CD14-positive monocyte (primary cell): ENCODE measurements around the gene MFN2. TPM values are rescaled to one million over a fixed set of nuclear protein-coding genes. Genes with fewer than 3 reads are reported as not detected.
A peak's percentile ranks its signal among the peaks of the same experiment; 100 is the strongest.

ENCODE experiments used
- DNase-seq, 3 donors: peaks; one replicate each; pipeline ENCODE4 v3.0.0-alpha.2; 2011 to 2022
- H2AFZ ChIP-seq: 2 replicates; pipeline ENCODE4 v1.6.0; 2012; ENCODE audit warnings: mild to moderate bottlenecking, low read depth, low read length, inconsistent platforms; ENCODE audit not compliant: insufficient read depth, poor library complexity, severe bottlenecking
- H3K27ac ChIP-seq, 2 donors: 1 replicate in 1 of 2; 2 replicates in 1 of 2; pipeline ENCODE4 v1.5.1; 2012 to 2013; ENCODE audit warnings: low read length in 2 of 2, control low read depth in 1 of 2, inconsistent platforms in 1 of 2, low read depth in 1 of 2, mild to moderate bottlenecking in 1 of 2
- H3K27me3 ChIP-seq, 2 donors: one replicate each; pipeline versions ENCODE4 v1.6.0 to v1.6.1; 2011 to 2013; ENCODE audit warnings: low read length in 2 of 2; ENCODE audit not compliant: control insufficient read depth in 2 of 2, insufficient read depth in 2 of 2
- H3K36me3 ChIP-seq, 2 donors: replicated peaks in 1 of 2; 1 replicate in 1 of 2; 2 replicates in 1 of 2; pipeline versions ENCODE4 v1.5.1 to v1.6.1; 2012 to 2013; ENCODE audit warnings: low read length in 2 of 2, control low read depth in 1 of 2, inconsistent platforms in 1 of 2, mild to moderate bottlenecking in 1 of 2; ENCODE audit not compliant: insufficient read depth in 2 of 2, control insufficient read depth in 1 of 2
- H3K4me1 ChIP-seq, 2 donors: 1 replicate in 1 of 2; 2 replicates in 1 of 2; pipeline versions ENCODE4 v1.5.1 to v1.6.1; 2012 to 2013; ENCODE audit warnings: low read length in 2 of 2, control low read depth in 1 of 2, inconsistent platforms in 1 of 2, mild to moderate bottlenecking in 1 of 2, moderate library complexity in 1 of 2; ENCODE audit not compliant: insufficient read depth in 2 of 2, control insufficient read depth in 1 of 2
- H3K4me2 ChIP-seq: replicated peaks from 2 replicates; pipeline ENCODE3; 2012; ENCODE audit warnings: low read length, moderate library complexity, mild to moderate bottlenecking; ENCODE audit not compliant: poor library complexity, severe bottlenecking; ENCODE audit errors: extremely low read depth
- H3K4me3 ChIP-seq, 3 experiments: fragments of 200-600 bp in 1 of 3; sonication (generic) in 1 of 3; replicated peaks in 1 of 3; 1 replicate in 2 of 3; 2 replicates in 1 of 3; pipeline ENCODE4 v1.5.1; 2011 to 2013; ENCODE audit warnings: low read length in 3 of 3, mild to moderate bottlenecking in 3 of 3, control low read depth in 2 of 3, low read depth in 2 of 3, inconsistent platforms in 1 of 3, moderate library complexity in 1 of 3
- H3K79me2 ChIP-seq: 2 replicates; pipeline ENCODE4 v1.6.0; 2012; ENCODE audit warnings: mild to moderate bottlenecking, control low read depth, inconsistent platforms, low read length, moderate library complexity; ENCODE audit not compliant: insufficient read depth
- H3K9ac ChIP-seq: 2 replicates; pipeline ENCODE4 v1.6.0; 2017; ENCODE audit warnings: low read length, mild to moderate bottlenecking; ENCODE audit not compliant: insufficient read depth, poor library complexity, severe bottlenecking
- H3K9me3 ChIP-seq, 2 donors: replicated peaks in 1 of 2; 1 replicate in 1 of 2; 2 replicates in 1 of 2; pipeline versions ENCODE4 v1.5.1 to v1.6.1; 2012 to 2013; ENCODE audit warnings: low read length in 2 of 2, control low read depth in 1 of 2; ENCODE audit not compliant: control insufficient read depth in 1 of 2, insufficient read depth in 1 of 2
- H4K20me1 ChIP-seq: 2 replicates; pipeline ENCODE4 v1.6.0; 2012; ENCODE audit warnings: mild to moderate bottlenecking, low read length, control low read depth, moderate library complexity; ENCODE audit not compliant: insufficient read depth
- H3K27ac Mint-ChIP-seq, 7 donors: one replicate each; pipeline ENCODE4 v1.8.0; 2020; ENCODE audit warnings: mild to moderate bottlenecking in 7 of 7, mixed read lengths in 7 of 7, moderate library complexity in 6 of 7, inconsistent platforms in 2 of 7
- H3K27me3 Mint-ChIP-seq, 3 donors: one replicate each; pipeline ENCODE4 v1.8.0; 2021 to 2022; ENCODE audit warnings: low read depth in 3 of 3, mild to moderate bottlenecking in 3 of 3, mixed read lengths in 3 of 3, moderate library complexity in 3 of 3, inconsistent platforms in 1 of 3
- H3K36me3 Mint-ChIP-seq, 2 donors: one replicate each; pipeline ENCODE4 v1.8.0; 2020; ENCODE audit warnings: mixed read lengths in 2 of 2, inconsistent platforms in 1 of 2, mild to moderate bottlenecking in 1 of 2
- H3K4me1 Mint-ChIP-seq: one replicate; pipeline ENCODE4 v1.8.0; 2020; ENCODE audit warnings: mild to moderate bottlenecking, mixed read lengths
- H3K4me3 Mint-ChIP-seq, 2 donors: one replicate each; pipeline ENCODE4 v1.8.0; 2020; ENCODE audit warnings: mild to moderate bottlenecking in 2 of 2, mixed read lengths in 2 of 2, moderate library complexity in 1 of 2
- H3K9me3 Mint-ChIP-seq, 7 donors: one replicate each; pipeline ENCODE4 v1.8.0; 2020 to 2022; ENCODE audit warnings: mixed read lengths in 7 of 7, mild to moderate bottlenecking in 6 of 7, moderate library complexity in 6 of 7, inconsistent platforms in 2 of 7
- WGBS: methylation state at CpG from one replicate; pipeline ENCODE4 v1.1.5; 2013; ENCODE audit warnings: missing lambda C conversion rate; ENCODE audit not compliant: insufficient coverage; 5-methylcytosine and 5-hydroxymethylcytosine counted together
- intact Hi-C, 2 donors: fragments of 100-400 bp; cut with micrococcal nuclease; formaldehyde crosslinking; loops; one replicate each; pipeline versions ENCODE4 v1.15.0 to v1.15.1; 2023
- polyA plus RNA-seq, 3 donors: library from polyadenylated mRNA; depleted of rRNA in 1 of 3; unstranded in 2 of 3; stranded (reverse) in 1 of 3; fragments of 300-500 nt in 2 of 3; fragments of >200 nt in 1 of 3; fragmentation: Illumina TruSeq in 2 of 3; gene quantifications; 1 replicate in 2 of 3; 2 replicates in 1 of 3; pipeline ENCODE4 v1.2.3, GENCODE V29; 2012 to 2021
- TF ChIP-seq, protein P1 (sequence below): fragments of 200-600 bp; IDR thresholded peaks from one replicate; pipeline ENCODE4 v1.8.0; 2022; ENCODE audit warnings: antibody characterized with exemption, mild to moderate bottlenecking

The MFN2 gene
- polyA plus RNA-seq, 3 donors = 26.3 to 35.8 (median 30.3) TPM

DNA sequence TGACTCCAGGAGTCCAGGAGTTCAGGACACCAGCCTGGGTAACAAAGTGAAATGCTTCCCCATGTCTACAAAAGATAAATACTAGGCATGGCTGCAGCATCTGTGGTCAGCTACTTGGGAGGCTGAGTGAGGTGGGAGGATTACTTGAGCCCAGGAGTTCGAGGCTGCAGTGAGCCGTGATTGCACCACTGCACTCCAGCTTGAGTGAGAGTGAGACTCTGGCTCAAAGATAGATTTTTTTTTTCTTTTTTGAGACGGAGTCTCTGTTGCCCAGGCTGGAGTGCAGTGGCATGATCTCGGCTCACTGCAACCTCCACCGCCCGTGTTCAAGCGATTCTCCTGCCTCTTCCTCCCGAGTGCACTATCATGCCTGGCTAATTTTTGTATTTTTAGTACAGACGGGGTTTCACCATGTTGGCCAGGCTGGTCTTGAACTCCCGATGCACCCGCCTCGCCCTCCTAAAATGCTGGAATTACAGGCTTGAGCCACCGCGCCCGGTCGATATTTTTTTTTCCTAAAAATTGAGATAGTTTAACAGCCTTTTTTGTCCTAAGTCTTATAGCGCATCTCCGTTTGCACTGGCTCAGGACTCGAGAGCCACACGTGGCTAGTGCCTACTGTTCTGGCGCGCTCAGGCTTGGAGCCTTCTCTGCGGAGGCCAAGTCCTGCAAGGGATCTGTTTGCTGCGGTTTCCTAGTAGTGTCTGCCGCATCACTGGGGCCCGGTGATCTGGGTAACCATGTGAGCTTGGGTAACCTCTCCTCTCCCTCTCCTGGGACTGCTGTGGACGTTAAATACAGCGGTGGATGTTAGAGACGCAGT, 1.0 kb upstream of the MFN2 start:
- TF ChIP-seq, protein P1, sequence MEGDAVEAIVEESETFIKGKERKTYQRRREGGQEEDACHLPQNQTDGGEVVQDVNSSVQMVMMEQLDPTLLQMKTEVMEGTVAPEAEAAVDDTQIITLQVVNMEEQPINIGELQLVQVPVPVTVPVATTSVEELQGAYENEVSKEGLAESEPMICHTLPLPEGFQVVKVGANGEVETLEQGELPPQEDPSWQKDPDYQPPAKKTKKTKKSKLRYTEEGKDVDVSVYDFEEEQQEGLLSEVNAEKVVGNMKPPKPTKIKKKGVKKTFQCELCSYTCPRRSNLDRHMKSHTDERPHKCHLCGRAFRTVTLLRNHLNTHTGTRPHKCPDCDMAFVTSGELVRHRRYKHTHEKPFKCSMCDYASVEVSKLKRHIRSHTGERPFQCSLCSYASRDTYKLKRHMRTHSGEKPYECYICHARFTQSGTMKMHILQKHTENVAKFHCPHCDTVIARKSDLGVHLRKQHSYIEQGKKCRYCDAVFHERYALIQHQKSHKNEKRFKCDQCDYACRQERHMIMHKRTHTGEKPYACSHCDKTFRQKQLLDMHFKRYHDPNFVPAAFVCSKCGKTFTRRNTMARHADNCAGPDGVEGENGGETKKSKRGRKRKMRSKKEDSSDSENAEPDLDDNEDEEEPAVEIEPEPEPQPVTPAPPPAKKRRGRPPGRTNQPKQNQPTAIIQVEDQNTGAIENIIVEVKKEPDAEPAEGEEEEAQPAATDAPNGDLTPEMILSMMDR = no peak
- peak overlapping the region; percentile 93 for H2AFZ ChIP-seq
- Mint-ChIP-seq H3K36me3 (peaks cover 36 to 44% of the 10 kb centered on the region in 2 donors), H3K4me1 (peaks cover 52% of the 10 kb centered on the region), H3K4me3 (peak overlapping the region; percentile 84), H3K27ac (peak overlapping the region; percentile 91 to 96 (median 92)), H3K9me3 (peaks cover 0 to 2% (median 0%) of the 10 kb centered on the region in 7 donors), H3K27me3 (peaks cover 0 to 1% (median 0%) of the 10 kb centered on the region in 3 donors)
- H3K9ac ChIP-seq = peak overlapping the region; percentile 94
- no peak for DNase-seq
- peak overlapping the region; percentile 97 for H3K4me2 ChIP-seq
- peaks cover 27 to 41% of the 10 kb centered on the region in 2 donors for H3K36me3 ChIP-seq
- H3K9me3 ChIP-seq = no peaks in the 10 kb centered on the region
- intact Hi-C loops = loop anchor here (5.0 kb wide), 2 partner anchors 47 to 72 kb away; partner anchors contain the start of gene PLOD1 (in 1 of the 2)
- peak overlapping the region; percentile 74 to 91 (median 86) for H3K4me3 ChIP-seq
- peaks cover 41% of the 10 kb centered on the region for H3K79me2 ChIP-seq
- 73% methylated on average over 22 of the region's 29 CpGs for WGBS
- no peaks in the 10 kb centered on the region for H4K20me1 ChIP-seq
- H3K27ac ChIP-seq = peak overlapping the region; percentile 73 to 97
- no peaks in the 10 kb centered on the region for H3K27me3 ChIP-seq
- peaks cover 43 to 52% of the 10 kb centered on the region in 2 donors for H3K4me1 ChIP-seq

DNA sequence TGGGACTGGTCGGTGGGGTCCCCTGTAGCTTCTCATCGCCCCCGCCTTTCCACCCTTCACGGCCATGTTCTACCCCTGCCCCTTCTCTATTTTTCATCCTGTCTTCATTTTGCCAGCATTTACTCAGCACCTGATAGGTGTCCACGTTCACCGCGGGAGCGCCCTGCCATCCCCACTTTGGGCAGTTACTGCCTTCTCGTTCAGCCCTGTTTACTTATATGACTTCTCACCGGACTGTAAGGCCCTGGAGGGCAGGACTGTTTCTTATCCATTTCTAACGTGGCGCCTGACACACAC, 380 bp downstream of the MFN2 start:
- Histone ChIP-seq H4K20me1 (no peaks in the 10 kb centered on the region), H3K4me1 (peaks cover 57 to 66% of the 10 kb centered on the region in 2 donors), H2AFZ (peak overlapping the region; percentile 93), H3K9ac (peak overlapping the region; percentile 94), H3K36me3 (peaks cover 21 to 38% of the 10 kb centered on the region in 2 donors), H3K4me3 (peak overlapping the region; percentile 74 to 91 (median 86)), H3K4me2 (peak overlapping the region; percentile 97), H3K27me3 (no peaks in the 10 kb centered on the region), H3K79me2 (peaks cover 49% of the 10 kb centered on the region), H3K9me3 (no peaks in the 10 kb centered on the region), H3K27ac (peak overlapping the region; percentile 73 to 97)
- TF ChIP-seq, protein P1 = no peak
- DNase-seq = no peak
- peak overlapping the region; percentile 84 to 89 for H3K4me3 Mint-ChIP-seq
- H3K9me3 Mint-ChIP-seq = peaks cover 0 to 2% (median 0%) of the 10 kb centered on the region in 7 donors
- intact Hi-C loops = loop anchor here (5.0 to 10.0 kb wide), 3 partner anchors 37 to 176 kb away; partner anchors contain the start of genes CLCN6 (in 1 of the 2), MIIP (in 1 of the 2) and MTHFR (in 1 of the 2)
- peaks cover 33 to 43% of the 10 kb centered on the region in 2 donors for H3K36me3 Mint-ChIP-seq
- WGBS = 0% methylated on average over 9 of the region's 12 CpGs
- peaks cover 0 to 1% (median under 1%) of the 10 kb centered on the region in 3 donors for H3K27me3 Mint-ChIP-seq
- H3K4me1 Mint-ChIP-seq = peaks cover 65% of the 10 kb centered on the region
- H3K27ac Mint-ChIP-seq = peak overlapping the region; percentile 91 to 97 (median 94)
